Measurements from ENCODE around the gene HPS4. TPM values are rescaled to one million over a fixed set of nuclear protein-coding genes. Genes with fewer than 3 reads are reported as not detected.

Gene HPS4
- 16.0 and 18.3 TPM in 2 replicates for total RNA-seq

GRCh38 chr22:26483439-26484359 is at the start of gene HPS4, which contains the start of gene SRRD:
HPS4 (minus strand) TSS chr22:26483783; CDS start chr22:26481762, 2,021 bp downstream.
SRRD (plus strand) TSS chr22:26483877; CDS start chr22:26483891, 14 bp downstream.

GRCh38 chr22:26512149-26512793 is 28.7 kb upstream of the HPS4 start, which contains the start of gene TFIP11:
TFIP11 (minus strand) TSS chr22:26512473; CDS start chr22:26510272, 2,201 bp downstream.

GRCh38 chr22:26428515-26429457 is 54.8 kb downstream of the HPS4 start, which contains the start of gene ASPHD2:
ASPHD2 (plus strand) TSS chr22:26429260; CDS start chr22:26433616, 4,356 bp downstream.

Other genes starting within 250 kb of the HPS4 start
- 1.2 and 1.5 TPM in 2 replicates for gene ASPHD2, start 54.5 kb downstream of the HPS4 start, total RNA-seq
- gene SRRD, start 94 bp upstream of the HPS4 start, total RNA-seq = 5.9 and 14.4 TPM in 2 replicates
- 19.0 and 24.5 TPM in 2 replicates for gene TFIP11, start 28.7 kb upstream of the HPS4 start, total RNA-seq
- 14.3 and 14.6 TPM in 2 replicates for gene TPST2, start 106.3 kb upstream of the HPS4 start, total RNA-seq
- gene CRYBB1, start 134.2 kb upstream of the HPS4 start, total RNA-seq = not detected in 2 replicates
- gene CRYBA4, start 138.2 kb upstream of the HPS4 start, total RNA-seq = not detected in 2 replicates
- 0.15 and 0.17 TPM in 2 replicates for gene MIAT, start 173.8 kb upstream of the HPS4 start, total RNA-seq